ENCODE data around the gene PRRC2B.
"Not testable (repeated sequence)": the region's sequence is repeated elsewhere in the genome, so short reads cannot be mapped to it uniquely, and the experiment has no call there.

PRRC2B gene

DNA sequence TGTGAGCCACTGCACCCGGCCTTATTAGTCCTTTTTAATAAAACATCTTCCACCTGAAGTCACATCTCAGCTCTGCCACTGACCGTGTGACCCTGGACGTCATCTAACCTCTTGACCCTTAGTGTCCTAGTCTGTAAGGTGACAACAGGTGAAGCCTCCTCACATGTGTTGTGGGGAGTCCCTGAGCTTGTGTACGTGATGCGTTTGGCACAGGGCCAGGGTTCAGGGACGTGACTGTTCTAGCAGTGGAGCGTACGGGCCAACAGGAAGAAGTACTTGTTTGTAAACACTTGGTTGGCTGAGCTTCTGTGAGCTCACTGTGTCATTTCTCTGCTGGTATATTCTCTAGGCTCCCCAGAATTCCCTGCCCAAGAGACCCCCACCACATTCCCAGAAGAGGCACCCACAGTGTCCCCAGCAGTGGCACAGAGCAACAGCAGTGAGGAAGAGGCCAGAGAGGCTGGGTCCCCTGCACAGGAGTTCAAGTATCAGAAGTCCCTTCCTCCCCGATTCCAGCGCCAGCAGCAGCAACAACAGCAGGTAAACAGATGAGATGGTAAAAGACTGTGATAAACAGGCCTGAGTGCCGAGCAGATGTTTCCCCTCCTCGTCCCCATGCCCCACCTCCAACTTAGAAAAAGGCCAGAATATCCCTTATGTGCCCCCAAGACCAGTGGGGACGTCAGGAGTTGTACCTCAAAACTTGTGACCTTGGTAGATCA, 73.5 kb downstream of the PRRC2B start:
- no peak for DNase-seq (ENCODE audit: extremely low read depth, low read depth)
- TF ChIP-seq, protein P1, sequence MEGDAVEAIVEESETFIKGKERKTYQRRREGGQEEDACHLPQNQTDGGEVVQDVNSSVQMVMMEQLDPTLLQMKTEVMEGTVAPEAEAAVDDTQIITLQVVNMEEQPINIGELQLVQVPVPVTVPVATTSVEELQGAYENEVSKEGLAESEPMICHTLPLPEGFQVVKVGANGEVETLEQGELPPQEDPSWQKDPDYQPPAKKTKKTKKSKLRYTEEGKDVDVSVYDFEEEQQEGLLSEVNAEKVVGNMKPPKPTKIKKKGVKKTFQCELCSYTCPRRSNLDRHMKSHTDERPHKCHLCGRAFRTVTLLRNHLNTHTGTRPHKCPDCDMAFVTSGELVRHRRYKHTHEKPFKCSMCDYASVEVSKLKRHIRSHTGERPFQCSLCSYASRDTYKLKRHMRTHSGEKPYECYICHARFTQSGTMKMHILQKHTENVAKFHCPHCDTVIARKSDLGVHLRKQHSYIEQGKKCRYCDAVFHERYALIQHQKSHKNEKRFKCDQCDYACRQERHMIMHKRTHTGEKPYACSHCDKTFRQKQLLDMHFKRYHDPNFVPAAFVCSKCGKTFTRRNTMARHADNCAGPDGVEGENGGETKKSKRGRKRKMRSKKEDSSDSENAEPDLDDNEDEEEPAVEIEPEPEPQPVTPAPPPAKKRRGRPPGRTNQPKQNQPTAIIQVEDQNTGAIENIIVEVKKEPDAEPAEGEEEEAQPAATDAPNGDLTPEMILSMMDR (IDR thresholded peaks at IDR 0.05; ENCODE audit: low read depth, low read length): no peak

DNA sequence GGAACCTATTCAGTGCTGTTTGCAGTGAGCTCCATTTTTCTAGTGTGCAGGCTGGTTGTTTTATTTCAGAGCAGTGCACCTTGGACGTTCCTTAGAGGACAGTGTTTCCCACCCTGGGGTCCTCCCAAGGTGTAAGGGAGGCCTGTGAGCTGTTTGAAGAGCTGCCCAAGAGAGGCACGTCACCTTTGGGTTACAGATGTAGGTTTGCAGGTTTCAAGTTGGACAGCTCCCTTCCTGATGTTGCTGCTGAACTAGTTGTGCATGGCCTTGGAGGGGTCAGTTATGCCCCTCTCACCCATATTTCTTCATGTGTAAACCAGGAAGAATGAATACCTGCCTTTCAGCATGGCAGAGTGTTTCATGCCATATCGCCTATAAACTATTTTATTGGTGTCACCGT, 74.1 kb downstream of the PRRC2B start:
- no peak for DNase-seq (ENCODE audit: extremely low read depth, low read depth)
- TF ChIP-seq, protein P1 (IDR thresholded peaks at IDR 0.05; ENCODE audit: low read depth, low read length): no peak

DNA sequence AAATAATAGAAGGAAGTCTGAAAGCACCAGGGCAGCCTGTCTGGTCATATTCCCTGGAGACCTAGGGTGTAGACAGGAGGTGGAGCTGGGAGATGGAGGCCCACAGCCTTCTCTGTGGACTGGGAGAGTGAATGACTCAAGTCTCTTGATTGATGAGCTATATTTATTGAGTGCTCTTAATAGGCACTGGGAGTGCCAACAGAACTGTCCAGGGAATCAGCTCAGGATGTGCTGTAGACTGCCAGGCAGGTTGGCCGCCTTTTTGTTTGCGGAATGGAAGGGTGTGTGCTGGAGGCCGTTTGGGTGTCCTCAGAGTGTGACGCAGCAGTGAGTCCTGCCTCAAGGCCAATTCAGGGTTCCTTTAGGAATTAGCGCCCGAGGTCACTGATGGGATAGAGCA, 75.5 kb downstream of the PRRC2B start:
- no peak for DNase-seq (ENCODE audit: extremely low read depth, low read depth)
- TF ChIP-seq, protein P1 (IDR thresholded peaks at IDR 0.05; ENCODE audit: low read depth, low read length): no peak

DNA sequence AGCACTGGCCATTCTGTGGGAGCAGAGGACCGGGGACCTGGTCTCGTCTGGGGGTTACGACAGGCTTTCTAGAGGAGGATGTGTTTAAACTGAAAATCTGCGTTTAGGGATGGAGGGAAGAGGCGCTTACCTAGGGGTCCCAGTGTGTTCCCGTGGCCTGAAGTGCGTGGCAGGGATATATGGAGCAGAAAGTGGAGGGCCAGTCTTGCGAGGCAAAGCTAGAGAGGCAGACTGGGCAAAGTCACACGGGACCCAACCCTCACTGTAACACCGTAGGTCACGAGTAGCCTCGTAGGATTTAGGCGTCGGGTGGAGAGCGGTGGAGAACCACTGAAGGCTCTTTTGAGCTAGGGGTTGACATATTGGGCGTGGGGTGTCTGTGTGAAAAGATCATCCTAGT, 76.1 kb downstream of the PRRC2B start:
- TF ChIP-seq, protein P1 (IDR thresholded peaks at IDR 0.05; ENCODE audit: low read depth, low read length): no peak
- DNase-seq (ENCODE audit: extremely low read depth, low read depth): no peak

DNA sequence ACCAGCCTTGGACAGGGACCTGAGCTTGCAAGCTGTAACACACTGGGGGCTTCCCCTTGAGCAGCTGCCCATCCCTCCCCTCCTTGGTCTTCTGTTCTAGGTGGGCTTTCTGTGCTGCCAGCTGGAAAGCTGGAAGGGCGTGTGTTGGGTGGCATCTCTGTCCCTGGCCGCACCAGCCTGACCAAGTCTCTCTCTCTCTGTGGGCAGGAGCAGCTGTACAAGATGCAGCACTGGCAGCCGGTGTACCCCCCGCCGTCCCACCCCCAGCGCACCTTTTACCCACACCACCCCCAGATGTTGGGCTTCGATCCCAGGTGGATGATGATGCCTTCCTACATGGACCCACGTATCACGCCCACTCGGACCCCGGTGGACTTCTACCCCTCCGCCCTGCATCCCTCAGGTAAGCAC, 76.7 kb downstream of the PRRC2B start:
- TF ChIP-seq, protein P1 (IDR thresholded peaks at IDR 0.05; ENCODE audit: low read depth, low read length): no peak
- no peak for DNase-seq (ENCODE audit: extremely low read depth, low read depth)

DNA sequence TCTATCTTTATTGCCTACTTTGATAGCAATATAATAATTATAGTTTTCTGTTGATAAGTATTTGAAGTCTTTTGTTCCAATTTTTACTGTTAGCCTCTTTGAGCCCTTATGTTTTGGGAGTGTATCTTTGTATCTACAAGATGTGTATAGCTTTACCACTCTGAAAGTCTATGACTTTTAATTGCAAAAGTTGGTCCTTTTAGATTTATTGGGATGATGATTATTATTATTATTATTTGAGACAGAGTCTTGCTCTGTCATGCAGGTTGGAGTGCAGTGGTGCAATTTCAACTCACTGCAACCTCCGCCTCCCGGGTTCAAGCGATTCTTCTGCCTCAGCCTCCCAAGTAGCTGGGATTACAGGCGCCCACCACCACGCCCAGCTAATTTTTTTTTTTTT, 78.2 kb downstream of the PRRC2B start:
- DNase-seq (ENCODE audit: extremely low read depth, low read depth): not testable (repeated sequence)

DNA sequence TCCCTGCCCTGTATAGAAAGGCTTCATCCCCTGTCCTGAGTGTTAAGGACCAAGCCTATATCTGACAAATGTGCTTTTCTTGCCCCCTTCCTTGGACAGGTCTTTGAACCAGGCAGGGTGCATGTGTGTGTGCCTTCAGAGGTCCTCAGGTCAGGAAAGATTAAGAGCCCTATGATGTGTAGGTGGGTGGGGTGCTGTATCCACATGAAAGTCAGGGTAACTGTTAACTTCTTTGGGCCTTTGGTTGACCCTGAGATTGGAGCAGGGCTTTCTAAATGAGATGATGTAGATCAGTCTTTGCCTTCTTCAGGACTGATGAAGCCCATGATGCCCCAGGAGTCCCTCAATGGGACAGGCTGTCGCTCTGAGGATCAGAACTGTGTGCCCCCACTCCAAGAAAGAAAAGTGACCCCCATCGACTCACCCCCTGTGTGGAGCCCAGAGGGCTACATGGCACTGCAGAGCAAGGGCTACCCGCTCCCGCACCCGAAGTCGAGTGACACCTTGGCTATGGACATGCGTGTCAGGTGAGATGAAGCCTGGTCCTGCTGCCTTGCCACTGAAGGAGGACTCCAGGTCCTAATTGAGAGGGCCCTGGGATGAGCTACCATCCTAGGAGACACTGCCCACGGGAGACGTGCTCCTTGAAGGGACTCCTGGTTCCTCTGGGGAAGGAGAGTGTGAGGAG, 79.5 kb downstream of the PRRC2B start:
- DNase-seq (ENCODE audit: extremely low read depth, low read depth): no peak
- TF ChIP-seq, protein P1 (IDR thresholded peaks at IDR 0.05; ENCODE audit: low read depth, low read length): no peak
